ENCODE results near the gene PPP1R9B. TPM values are rescaled to one million over a fixed set of nuclear protein-coding genes. Genes with fewer than 3 reads are reported as not detected.

Gene PPP1R9B
- total RNA-seq, 1 donor from 2014 or later = 73.6 TPM

GRCh38 chr17:50196036-50196435, 45.6 kb upstream of the PPP1R9B start:
- Histone ChIP-seq H3K4me2 (ENCODE audit: low read length) (peak overlapping the region; percentile 89), H3K9ac (ENCODE audit: low read length) (peak overlapping the region; percentile 100), H2AFZ (ENCODE audit: low read depth, low read length) (no peak overlapping the region), H3K79me2 (ENCODE audit: insufficient read depth, low read length) (peaks cover 96% of the 10 kb centered on the region), H3K4me1 (ENCODE audit: insufficient read depth, low read length) (peaks cover 65% of the 10 kb centered on the region), H3K9me3 (ENCODE audit: insufficient read depth, low read depth, low read length) (no peaks in the 10 kb centered on the region), H3K36me3 (ENCODE audit: insufficient read depth, low read length) (peaks cover 73% of the 10 kb centered on the region), H4K20me1 (ENCODE audit: insufficient read depth, low read length) (peaks cover 97% of the 10 kb centered on the region), H3K27ac (ENCODE audit: low read depth, low read length) (peak overlapping the region; percentile 98), H3K4me3 (ENCODE audit: insufficient read depth, low read depth, low read length) (peak overlapping the region; percentile 17), H3K27me3 (ENCODE audit: insufficient read depth, low read length) (no peaks in the 10 kb centered on the region)
- FAIRE-seq (no peak), DNase-seq (ENCODE audit: low read depth) (no peak)
- peaks cover 2% of the 10 kb centered on the region for H3K9me3 Mint-ChIP-seq (ENCODE audit: unreplicated experiment)
- no peak for TF ChIP-seq CTCF (IDR thresholded peaks at IDR 0.05; ENCODE audit: insufficient read depth, low read depth, low read length)
- TF ChIP-seq EZH2 (IDR thresholded peaks at IDR 0.05; ENCODE audit: insufficient read depth, low read length) = no peak
- peak overlapping the region; percentile 93 for H3K4me3 Mint-ChIP-seq (ENCODE audit: unreplicated experiment)
- H3K36me3 Mint-ChIP-seq (ENCODE audit: low read depth, unreplicated experiment) = peaks cover 56% of the 10 kb centered on the region
- no peaks in the 10 kb centered on the region for H3K27me3 Mint-ChIP-seq (ENCODE audit: low read depth, unreplicated experiment)
- H3K27ac Mint-ChIP-seq (ENCODE audit: unreplicated experiment) = peak overlapping the region; percentile 98
- H3K4me1 Mint-ChIP-seq (ENCODE audit: low read depth, unreplicated experiment) = peaks cover 51% of the 10 kb centered on the region

- Histone ChIP-seq H3K4me3 (ENCODE audit: insufficient read depth, low read depth, low read length) (peak overlapping the region; percentile 17), H3K79me2 (ENCODE audit: insufficient read depth, low read length) (peaks cover 93% of the 10 kb centered on the region), H3K4me2 (ENCODE audit: low read length) (peak overlapping the region; percentile 89), H3K9ac (ENCODE audit: low read length) (peak overlapping the region; percentile 100), H4K20me1 (ENCODE audit: insufficient read depth, low read length) (peaks cover 99% of the 10 kb centered on the region), H3K4me1 (ENCODE audit: insufficient read depth, low read length) (peaks cover 72% of the 10 kb centered on the region), H2AFZ (ENCODE audit: low read depth, low read length) (no peak overlapping the region), H3K9me3 (ENCODE audit: insufficient read depth, low read depth, low read length) (no peaks in the 10 kb centered on the region), H3K27me3 (ENCODE audit: insufficient read depth, low read length) (no peaks in the 10 kb centered on the region), H3K27ac (ENCODE audit: low read depth, low read length) (peak overlapping the region; percentile 98), H3K36me3 (ENCODE audit: insufficient read depth, low read length) (peaks cover 79% of the 10 kb centered on the region)
- TF ChIP-seq EZH2 (IDR thresholded peaks at IDR 0.05; ENCODE audit: insufficient read depth, low read length) = no peak
- peak; percentile 24 for TF ChIP-seq CTCF (IDR thresholded peaks at IDR 0.05; ENCODE audit: insufficient read depth, low read depth, low read length)
- peaks cover 2% of the 10 kb centered on the region for H3K9me3 Mint-ChIP-seq (ENCODE audit: unreplicated experiment)
- peaks cover 55% of the 10 kb centered on the region for H3K4me1 Mint-ChIP-seq (ENCODE audit: low read depth, unreplicated experiment)
- H3K27me3 Mint-ChIP-seq (ENCODE audit: low read depth, unreplicated experiment) = no peaks in the 10 kb centered on the region
- H3K27ac Mint-ChIP-seq (ENCODE audit: unreplicated experiment) = peak overlapping the region; percentile 98
- FAIRE-seq (no peak), DNase-seq (ENCODE audit: low read depth) (peak; percentile 56)
- H3K4me3 Mint-ChIP-seq (ENCODE audit: unreplicated experiment) = peak overlapping the region; percentile 93
- peaks cover 51% of the 10 kb centered on the region for H3K36me3 Mint-ChIP-seq (ENCODE audit: low read depth, unreplicated experiment)
Measured at GRCh38 chr17:50194934-50195865, 44.7 kb upstream of the PPP1R9B start.

All from astrocyte (in vitro differentiated cells and primary cell).